Measurements from ENCODE around the gene CHGA. TPM values are rescaled to one million over a fixed set of nuclear protein-coding genes. Genes with fewer than 3 reads are reported as not detected.

Gene CHGA
- total RNA-seq, 3 donors from 2014 or later: 0.98 to 1.3 TPM; not detected in 1

DNA sequence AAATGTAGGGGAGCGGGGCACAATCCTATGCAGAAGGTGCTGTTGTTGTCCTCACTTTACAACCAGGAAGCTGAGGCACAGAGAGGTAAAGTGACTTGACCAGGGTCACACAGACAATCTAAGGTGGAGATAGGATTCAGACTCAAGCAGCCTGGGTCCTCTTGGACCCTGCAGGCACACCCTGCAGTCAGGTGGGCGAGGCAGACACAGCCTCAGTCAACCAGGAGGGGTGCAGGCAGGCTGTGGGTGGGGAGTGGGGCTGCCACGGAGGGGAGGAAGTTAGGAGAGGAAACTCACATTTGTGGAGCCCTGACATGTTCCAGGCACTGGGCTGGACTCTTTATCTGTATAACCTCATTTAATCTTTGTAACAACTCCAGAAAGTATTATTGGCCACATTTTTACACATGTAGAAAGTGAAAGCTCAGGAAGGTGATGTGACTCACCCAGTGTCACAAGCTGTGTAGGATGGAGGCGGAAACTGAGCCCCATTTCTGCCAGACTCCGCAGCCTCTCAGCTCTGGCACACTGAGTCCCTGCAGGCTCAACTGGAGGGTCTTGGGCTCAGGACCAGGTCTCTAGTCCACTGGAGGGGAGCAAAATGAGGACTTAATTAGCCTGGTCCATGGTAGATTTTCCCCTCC is 24.9 kb upstream of the CHGA start:
- H3K9me3 ChIP-seq: peaks cover under 1 to 3% of the 10 kb centered on the region in 2 donors
- DNase-seq (ENCODE audit: low spot score in 2 of 2): no peak
- H3K36me3 ChIP-seq: no peaks in the 10 kb centered on the region
- TF ChIP-seq POLR2A (IDR thresholded peaks at IDR 0.05): no peak
- TF ChIP-seq, protein P1, sequence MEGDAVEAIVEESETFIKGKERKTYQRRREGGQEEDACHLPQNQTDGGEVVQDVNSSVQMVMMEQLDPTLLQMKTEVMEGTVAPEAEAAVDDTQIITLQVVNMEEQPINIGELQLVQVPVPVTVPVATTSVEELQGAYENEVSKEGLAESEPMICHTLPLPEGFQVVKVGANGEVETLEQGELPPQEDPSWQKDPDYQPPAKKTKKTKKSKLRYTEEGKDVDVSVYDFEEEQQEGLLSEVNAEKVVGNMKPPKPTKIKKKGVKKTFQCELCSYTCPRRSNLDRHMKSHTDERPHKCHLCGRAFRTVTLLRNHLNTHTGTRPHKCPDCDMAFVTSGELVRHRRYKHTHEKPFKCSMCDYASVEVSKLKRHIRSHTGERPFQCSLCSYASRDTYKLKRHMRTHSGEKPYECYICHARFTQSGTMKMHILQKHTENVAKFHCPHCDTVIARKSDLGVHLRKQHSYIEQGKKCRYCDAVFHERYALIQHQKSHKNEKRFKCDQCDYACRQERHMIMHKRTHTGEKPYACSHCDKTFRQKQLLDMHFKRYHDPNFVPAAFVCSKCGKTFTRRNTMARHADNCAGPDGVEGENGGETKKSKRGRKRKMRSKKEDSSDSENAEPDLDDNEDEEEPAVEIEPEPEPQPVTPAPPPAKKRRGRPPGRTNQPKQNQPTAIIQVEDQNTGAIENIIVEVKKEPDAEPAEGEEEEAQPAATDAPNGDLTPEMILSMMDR (IDR thresholded peaks at IDR 0.05): no peak
- TF ChIP-seq POLR2AphosphoS5 (IDR thresholded peaks at IDR 0.05): no peak
- H3K27me3 ChIP-seq: peaks cover 0 to 27% of the 10 kb centered on the region in 2 donors
- H3K4me1 ChIP-seq: no peaks in the 10 kb centered on the region
- no peak overlapping the region for H3K4me3 ChIP-seq
- intact Hi-C loops (cut with DNase I; ENCODE audit: low total_unique reads): no loop called here
- no peak overlapping the region for H3K27ac ChIP-seq

DNA sequence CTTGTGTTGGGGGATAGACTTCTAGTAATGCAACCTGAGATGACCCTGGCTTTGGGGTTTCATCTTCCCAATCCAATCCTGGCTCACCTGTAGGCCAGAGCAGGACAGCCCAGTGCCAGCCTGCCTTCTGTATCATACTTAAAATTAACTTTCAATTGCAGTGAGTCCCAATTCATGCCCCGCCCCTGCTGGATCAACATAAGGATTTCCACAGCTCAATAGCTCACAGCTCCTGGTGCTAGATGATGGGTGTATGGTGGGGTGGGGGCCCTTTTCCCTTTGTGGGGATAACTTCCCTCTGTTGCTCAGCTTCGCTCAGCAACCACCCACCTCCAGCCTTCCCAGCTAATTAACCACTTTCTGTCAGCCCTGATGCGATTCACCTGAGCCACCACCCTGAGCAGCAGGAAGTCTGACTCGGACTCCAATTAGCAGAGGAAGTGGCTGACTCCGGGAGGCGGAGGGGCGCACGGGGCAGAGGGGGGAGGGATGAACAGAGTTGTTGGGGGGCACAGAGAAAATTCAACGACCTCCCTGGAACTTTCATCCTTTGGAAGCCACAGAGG is 24.3 kb upstream of the CHGA start:
- Histone ChIP-seq H3K36me3 (no peaks in the 10 kb centered on the region), H3K4me1 (no peaks in the 10 kb centered on the region), H3K27me3 (peaks cover 0 to 33% of the 10 kb centered on the region in 2 donors), H3K27ac (no peak overlapping the region), H3K4me3 (no peak overlapping the region), H3K9me3 (peaks cover 0 to 3% of the 10 kb centered on the region in 2 donors)
- TF ChIP-seq, protein P1 (IDR thresholded peaks at IDR 0.05): no peak
- TF ChIP-seq POLR2A (IDR thresholded peaks at IDR 0.05): no peak
- TF ChIP-seq POLR2AphosphoS5 (IDR thresholded peaks at IDR 0.05): no peak
- no peak for DNase-seq (ENCODE audit: low spot score in 2 of 2)
- intact Hi-C loops (cut with DNase I; ENCODE audit: low total_unique reads): no loop called here

DNA sequence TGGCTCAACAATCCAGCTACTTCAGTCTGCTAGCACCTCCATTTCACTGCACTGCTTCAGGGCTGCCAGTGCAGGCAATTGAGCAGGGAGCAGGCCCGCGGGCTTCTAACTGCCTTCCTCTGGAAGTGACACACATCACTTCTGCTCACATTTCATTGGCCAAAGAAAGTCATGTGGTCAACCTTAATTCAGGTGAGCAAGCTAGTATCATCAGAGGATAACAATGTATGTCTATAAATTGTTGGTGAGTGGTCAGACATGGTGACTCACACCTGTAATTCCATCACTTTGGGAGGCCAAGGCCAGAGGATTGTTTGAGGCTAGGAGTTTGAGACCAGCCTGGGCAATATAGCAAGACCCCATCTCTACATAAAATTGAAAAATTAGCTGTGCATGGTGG is 22.3 kb upstream of the CHGA start:
- Histone ChIP-seq H3K9me3 (no peaks in the 10 kb centered on the region), H3K36me3 (no peaks in the 10 kb centered on the region), H3K27ac (no peak overlapping the region), H3K4me3 (no peak overlapping the region), H3K27me3 (peaks cover 0 to 38% of the 10 kb centered on the region in 2 donors), H3K4me1 (no peaks in the 10 kb centered on the region)
- DNase-seq (ENCODE audit: low spot score in 2 of 2): no peak
- TF ChIP-seq, protein P1 (IDR thresholded peaks at IDR 0.05): no peak
- TF ChIP-seq POLR2A (IDR thresholded peaks at IDR 0.05) (no peak), POLR2AphosphoS5 (IDR thresholded peaks at IDR 0.05) (no peak)
- intact Hi-C loops (cut with DNase I; ENCODE audit: low total_unique reads): no loop called here

DNA sequence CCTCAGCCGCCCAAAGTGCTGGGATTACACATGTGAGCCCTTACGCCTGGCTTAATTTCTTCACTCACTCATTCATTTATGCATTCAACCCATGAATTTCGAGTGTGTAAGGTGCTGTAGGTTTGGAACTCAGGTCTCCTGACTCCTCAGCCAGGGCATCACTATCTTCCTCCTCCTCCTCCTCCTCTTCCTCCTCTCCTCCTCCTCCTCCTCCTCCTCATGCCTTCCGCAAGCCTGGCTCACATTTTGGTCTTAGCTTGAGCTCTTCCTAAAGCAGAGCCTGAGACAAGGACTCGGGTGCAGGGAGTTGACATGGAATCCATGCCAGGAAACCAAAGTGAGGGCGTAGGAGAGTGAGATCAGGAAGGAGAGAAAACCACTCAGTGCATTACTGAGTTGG is 20.8 kb upstream of the CHGA start:
- TF ChIP-seq POLR2A (IDR thresholded peaks at IDR 0.05): no peak
- TF ChIP-seq, protein P1 (IDR thresholded peaks at IDR 0.05): no peak
- TF ChIP-seq POLR2AphosphoS5 (IDR thresholded peaks at IDR 0.05): no peak
- no peak for DNase-seq (ENCODE audit: low spot score in 2 of 2)
- no peaks in the 10 kb centered on the region for H3K4me1 ChIP-seq

DNA sequence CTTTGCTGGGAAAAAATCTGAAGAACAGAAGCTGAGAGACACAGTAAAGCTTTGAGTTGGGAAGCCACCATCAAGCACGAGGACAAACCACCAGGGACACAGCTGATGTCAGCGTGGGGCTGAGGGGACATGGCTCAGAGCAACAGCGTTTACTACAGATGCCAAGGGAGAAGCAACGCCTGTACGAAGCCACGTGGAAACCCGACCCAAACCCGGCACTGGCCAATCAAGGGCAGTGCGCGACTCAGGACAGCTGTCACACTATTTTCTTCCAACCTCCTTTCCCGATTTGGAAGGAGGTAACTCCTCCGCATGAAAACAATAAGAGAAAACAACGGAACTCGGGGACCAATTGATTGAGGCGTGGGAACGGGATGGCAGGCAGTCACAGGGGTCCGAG is 20.2 kb upstream of the CHGA start:
- Histone ChIP-seq H3K36me3 (no peaks in the 10 kb centered on the region), H3K27me3 (peaks cover 0 to 32% of the 10 kb centered on the region in 2 donors), H3K4me1 (no peaks in the 10 kb centered on the region), H3K27ac (no peak overlapping the region), H3K9me3 (no peaks in the 10 kb centered on the region), H3K4me3 (no peak overlapping the region)
- no peak for DNase-seq (ENCODE audit: low spot score in 2 of 2)
- TF ChIP-seq POLR2A (IDR thresholded peaks at IDR 0.05): no peak
- TF ChIP-seq, protein P1 (IDR thresholded peaks at IDR 0.05): no peak
- TF ChIP-seq POLR2AphosphoS5 (IDR thresholded peaks at IDR 0.05): no peak
- intact Hi-C loops (cut with DNase I; ENCODE audit: low total_unique reads): no loop called here

More for the DNA sequence above, 20.8 kb upstream of the CHGA start:
- H3K4me3 ChIP-seq: no peak overlapping the region
- peaks cover 0 to 33% of the 10 kb centered on the region in 2 donors for H3K27me3 ChIP-seq
- no peaks in the 10 kb centered on the region for H3K9me3 ChIP-seq
- intact Hi-C loops (cut with DNase I; ENCODE audit: low total_unique reads): no loop called here
- no peaks in the 10 kb centered on the region for H3K36me3 ChIP-seq
- H3K27ac ChIP-seq: no peak overlapping the region

Measured in breast epithelium (tissue), 4 donors.